HG02642 (cell line): ENCODE data around the gene CLEC18C.
"Not testable (repeated sequence)": the region's sequence is repeated elsewhere in the genome, so short reads cannot be mapped to it uniquely, and the experiment has no call there.

Experiments
- ATAC-seq: cut with Tn5 transposase; IDR thresholded peaks from one replicate; pipeline ENCODE4 v1.9.1; 2021; ENCODE audit warnings: mild to moderate bottlenecking; ENCODE audit not compliant: unreplicated experiment, poor library complexity

The CLEC18C gene

DNA sequence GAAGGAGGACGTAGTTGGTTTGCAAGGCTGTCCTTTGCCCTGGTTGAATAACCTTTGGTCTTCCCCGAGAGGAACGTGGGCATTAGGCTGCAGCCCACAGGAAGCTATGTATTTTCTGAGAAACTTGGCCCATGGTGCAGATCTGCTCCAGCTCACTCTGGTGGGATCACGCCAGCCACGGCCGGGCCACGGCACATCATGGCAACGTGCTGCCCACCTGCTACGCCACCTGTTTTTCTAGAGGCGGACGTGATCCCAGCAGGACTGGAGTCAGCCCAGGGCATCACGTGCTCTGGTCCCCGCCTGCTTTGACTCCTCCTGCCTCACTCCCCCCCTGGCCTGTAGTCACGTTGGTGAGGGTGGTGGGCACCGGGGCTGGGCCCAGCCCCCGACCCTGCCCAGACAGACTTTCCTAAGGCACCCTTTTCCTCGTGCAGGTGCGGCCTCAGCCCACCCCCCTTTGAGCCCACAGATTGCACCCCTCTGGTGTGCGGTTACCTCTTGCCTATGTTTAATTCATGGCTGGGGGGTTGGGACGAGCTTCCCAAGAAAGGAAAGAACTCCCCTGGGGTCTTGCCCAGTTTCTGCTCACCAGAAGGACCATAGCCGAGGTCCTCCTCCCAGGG lies at the start of gene CLEC18C:
Gene CLEC18C (plus strand): TSS at position 576 of the 626 bp plus-strand sequence. CDS start 492 bp downstream, outside the sequence.
- ATAC-seq: not testable (repeated sequence)

DNA sequence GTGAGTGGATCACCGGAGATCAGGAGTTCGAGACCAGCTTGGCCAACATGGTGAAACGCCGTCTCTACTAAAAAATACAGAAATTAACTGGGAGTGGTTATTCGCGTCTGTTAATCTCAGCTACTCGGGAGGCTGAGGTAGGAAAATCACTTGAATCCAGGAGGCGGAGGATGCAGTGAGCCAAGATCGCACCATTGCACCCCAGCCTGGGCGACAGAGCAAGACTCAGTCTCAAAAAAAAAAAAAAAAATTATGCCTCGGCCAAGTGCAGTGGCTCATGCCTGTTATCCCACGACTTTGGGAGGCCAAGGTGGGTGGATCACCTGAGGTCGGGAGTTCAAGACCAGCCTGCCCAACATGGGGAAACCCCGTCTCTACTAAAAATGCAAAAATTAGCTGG lies 49.8 kb upstream of the CLEC18C start:
- not testable (repeated sequence) for ATAC-seq

DNA sequence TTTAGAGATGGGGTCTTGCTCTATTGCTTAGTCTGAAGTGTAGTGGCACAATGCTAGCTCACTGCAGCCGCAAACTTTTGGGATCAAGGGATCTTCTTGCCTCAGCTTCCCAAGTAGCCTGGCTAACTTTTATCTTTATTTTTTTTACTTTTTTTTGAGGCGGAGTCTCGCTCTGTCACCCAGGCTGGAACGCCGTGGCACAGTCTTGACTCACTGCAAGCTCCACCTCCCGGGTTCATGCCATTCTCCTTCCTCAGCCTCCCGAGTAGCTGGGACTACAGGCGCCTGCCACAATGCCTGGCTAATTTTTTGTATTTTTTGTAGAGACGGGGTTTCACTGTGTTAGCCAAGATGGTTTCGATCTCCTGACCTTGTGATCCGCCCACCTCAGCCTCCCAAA lies 47.4 kb upstream of the CLEC18C start:
- ATAC-seq: not testable (repeated sequence)

DNA sequence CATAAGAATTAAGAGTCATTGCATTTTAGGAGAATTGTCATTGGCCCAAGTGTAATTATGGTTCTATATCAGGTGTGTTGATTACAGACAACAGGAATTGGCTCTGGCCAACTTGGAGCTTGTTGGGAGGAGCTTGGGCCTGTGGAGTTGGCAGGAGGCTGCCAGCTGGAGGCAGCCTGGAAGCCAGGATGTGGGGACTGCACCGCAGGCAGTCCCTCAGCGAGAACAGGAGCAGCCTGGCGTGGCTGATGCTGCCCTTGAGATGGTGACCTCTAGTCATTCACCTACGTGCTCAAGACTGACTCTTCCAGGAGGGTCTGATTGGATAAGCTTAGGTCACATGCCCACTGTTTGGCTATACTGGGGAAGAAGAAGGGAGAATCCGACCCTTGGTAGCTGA lies 45.9 kb upstream of the CLEC18C start:
- not testable (repeated sequence) for ATAC-seq

DNA sequence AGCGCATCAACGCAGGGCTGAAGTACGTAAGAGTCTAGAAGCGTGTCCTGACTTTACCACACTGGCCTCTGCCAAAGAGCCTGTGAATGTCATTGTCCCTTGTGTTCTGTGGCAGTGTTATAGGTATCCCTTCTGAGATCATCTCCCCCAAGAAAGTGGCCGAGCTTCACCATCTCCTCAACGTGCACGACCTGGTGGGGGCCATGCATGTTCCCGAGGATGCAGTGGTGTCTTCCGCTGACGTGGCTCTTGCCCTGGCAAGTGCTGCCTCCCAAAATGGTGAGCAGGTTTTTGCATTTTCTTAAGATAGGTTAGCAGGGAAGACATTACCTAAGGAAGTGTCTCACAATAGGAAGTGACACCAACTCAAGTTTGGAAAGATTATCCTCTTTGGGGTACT lies 44.7 kb upstream of the CLEC18C start:
- not testable (repeated sequence) for ATAC-seq

DNA sequence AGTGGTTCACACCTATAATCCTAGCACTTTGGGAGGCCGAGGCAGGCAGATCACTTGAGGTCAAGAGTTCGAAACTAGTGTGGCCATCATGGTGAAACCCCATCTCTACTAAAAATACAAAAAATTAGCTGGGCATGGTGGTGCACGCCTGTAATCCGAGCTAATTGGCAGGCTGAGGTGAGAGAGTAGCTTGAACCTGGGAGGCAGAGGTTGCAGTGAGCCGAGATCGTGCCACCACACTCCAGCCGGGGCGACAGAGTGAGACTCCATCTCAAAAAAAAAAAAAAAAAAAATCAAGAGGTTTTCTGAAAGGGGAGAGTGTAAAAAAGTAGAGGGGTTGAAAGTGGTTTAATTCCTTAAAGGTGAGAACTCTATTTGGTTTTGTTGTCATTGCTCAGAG lies 37.8 kb upstream of the CLEC18C start:
- ATAC-seq: not testable (repeated sequence)

DNA sequence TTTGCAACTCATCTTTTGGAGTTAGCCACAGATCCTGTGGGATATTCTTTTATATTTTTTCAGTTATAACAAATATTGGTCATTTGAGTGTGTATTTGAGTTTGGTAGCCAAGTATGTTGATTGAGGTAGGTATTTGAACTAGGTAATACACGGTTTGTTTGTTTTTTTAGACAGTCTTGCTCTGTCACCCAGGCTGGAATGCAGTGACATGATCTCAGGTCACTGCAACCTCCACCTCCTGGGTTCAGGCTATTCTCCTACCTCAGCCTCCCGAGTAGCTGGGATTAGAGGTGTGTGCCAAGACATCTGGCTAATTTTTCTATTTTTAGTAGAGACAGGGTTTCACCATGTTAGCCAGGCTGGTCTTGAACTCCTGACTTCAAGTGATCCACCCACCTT lies 37.0 kb upstream of the CLEC18C start:
- not testable (repeated sequence) for ATAC-seq

DNA sequence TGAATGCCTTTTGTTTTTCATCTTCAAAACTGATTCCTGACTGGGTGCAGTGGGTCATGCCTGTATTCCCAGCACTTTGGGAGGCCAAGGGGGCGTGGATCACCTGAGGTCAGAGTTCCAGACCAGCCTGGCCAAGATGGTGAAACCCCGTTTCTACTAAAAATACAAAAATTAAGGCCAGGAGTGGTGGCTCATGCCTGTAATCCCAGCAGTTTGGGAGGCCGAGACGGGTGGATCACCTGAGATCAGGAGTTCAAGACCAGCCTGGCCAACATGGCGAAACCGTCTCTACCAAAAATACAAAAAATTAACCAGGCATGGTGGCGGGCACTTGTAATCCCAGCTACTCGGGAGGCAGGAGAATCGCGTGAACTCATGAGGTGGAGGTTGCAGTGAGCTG lies 30.8 kb upstream of the CLEC18C start:
- not testable (repeated sequence) for ATAC-seq

DNA sequence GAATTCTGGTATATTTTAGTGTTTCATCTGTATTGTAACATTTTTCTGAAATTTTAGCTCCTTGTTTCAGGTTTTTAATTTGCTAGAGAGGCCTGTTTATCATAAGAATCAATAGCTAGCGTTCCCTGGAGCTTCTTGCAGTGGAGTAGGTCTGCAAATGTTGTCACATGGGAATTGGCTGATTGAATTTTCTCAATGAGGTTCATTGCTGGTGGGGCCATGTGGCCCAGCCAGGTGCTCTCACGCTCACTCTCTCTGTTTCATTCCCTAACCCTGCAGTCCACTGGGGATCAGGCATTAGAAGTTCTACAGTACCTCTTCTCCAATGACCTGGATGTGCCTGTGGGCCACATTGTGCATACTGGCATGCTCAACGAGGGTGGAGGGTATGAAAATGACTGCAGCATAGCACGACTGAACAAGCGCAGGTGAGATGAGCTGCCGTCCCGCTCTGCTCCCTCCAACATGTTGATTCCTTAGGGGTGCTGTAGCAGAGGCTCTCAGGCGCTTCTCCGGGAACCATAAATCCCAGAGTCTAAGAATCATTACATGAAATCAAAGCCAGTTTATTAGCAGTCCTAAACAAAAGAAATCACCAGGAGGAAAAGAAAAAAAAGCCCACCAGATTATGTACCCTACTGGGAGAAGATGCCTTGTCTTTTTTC lies 30.2 kb upstream of the CLEC18C start:
- ATAC-seq: not testable (repeated sequence)

DNA sequence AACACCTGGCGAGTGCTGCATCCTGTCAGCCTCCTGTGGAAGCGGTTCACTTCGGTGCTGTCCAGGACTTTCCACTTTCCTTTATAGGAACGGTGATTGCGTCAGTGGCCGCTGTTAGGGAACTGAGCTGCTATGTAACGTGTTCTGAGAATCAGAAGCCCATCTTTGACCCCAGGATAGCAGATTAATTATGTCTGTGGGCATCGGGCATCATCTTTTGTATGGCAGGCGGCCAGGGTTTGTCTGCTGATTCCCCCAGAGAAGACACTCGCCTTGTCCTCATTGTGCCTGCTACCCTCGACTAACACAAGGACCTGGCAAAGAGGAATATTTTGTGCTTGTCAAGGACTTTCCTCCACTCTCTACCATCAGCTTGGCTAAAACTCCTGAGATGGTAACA lies 25.7 kb upstream of the CLEC18C start:
- not testable (repeated sequence) for ATAC-seq

DNA sequence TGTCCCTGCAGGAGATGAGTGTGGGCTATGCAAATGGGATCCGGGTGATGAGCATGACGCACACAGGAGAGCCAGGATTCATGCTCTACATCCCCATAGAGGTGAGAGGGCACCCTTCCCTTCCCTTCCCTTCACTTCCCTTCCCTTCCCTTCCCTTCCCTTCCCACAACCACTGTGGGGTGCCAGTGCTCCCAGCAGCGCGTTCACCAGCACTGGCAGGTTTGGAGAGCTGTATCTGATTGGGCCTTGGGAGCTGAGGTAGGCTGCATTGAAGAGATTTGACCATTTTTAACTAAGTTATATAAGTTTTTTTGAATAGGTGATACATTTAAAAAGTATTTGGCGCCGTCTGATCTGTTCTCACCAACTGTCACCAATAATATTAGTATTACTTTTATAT lies 25.1 kb upstream of the CLEC18C start:
- ATAC-seq: not testable (repeated sequence)

DNA sequence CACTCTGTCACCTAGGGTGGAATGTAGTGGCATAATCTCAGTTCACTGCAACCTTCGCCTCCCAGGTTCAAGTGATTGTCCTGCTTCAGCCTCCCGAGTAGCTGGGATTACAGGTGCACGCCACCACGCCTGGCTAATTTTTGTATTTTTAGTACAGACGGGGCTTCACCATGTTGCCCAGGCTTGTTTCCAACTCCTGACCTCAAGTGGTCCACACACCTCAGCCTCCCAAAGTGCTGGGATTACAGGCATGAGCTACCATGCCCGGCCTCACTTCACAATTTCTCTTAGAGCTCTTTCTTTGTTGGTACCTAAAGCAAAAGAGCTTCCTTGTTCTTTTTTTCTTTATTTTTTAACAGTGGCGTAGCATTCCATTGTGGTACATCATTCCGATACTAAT lies 24.3 kb upstream of the CLEC18C start:
- not testable (repeated sequence) for ATAC-seq

DNA sequence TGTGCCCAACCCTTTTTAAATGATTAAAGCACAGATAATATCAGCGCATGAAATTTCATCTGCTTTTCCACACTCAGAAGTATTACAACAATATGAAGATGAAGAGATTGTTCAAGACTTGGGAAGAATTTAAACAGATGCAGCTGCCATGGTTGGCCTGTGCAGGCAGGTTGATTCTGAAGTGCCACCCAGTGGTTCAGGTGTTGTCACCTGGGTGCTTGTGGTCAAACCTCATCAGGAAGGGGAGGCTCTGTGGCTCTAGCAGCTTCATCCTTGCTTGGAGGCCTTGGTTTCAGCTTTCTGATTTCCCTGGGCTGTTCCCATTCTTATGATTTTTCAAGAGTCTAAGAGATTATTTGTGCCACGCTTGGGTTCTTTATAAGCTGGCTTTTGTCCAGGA lies 22.2 kb upstream of the CLEC18C start:
- ATAC-seq: no peak

DNA sequence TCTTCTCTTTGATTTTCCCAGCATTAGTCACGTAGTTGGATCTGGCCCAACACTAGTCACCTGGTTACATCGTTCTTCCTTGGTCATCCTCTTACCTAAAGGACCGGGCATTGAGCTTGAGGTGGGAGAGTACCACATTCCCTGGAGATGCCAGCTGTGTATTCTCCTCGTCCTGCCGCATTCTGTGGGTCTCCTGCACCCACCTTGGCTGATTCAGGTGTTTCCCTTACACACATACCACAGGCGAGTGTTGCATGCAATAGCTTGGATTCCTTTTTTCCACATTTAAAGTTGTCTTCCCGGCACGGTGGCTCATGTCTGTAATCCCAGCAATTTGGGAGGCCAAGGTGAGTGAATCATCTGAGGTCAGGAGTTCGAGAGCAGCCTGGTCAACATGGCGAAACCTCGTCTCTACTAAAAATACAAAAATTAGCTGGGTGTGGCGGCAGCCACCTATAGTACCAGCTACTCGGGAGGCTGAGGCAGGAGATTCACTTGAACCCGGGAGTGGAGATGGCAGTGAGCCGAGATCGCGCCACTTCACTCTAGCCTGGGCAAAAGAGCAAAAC lies 21.6 kb upstream of the CLEC18C start:
- ATAC-seq: no peak

DNA sequence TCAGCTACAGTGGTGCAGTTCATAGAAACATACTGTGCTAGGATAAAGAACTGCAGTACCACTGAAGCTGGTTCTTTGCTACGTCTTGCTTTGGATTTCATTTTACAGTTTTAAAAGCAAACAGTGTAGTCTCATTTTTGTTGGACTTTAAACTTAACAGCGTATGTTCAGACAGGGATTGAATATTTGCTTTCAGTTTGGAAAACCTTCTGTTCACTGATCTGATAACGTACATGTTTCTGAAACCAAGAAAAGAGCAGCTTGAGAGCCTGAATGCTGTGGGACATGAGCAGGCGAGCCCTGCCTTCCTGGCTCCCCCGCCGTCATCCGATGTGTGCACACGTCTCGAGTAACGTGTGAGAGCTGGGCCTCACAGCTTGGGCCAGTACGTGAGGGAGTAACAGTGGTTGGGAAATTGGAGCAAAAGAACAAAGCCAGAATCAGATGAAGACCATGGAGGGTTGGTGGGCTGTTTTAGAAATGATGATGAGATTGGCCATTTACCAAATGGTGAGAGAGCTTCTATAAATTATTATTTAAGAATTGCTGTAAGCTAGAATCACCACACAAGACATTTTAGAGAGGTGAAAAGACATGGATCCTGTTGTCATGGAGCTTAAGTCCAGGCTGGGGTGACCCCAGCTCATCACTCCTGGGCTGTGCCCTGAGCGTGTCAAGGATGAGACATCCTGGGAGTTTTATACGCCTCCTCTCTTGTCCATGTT lies 20.8 kb upstream of the CLEC18C start:
- ATAC-seq: no peak

DNA sequence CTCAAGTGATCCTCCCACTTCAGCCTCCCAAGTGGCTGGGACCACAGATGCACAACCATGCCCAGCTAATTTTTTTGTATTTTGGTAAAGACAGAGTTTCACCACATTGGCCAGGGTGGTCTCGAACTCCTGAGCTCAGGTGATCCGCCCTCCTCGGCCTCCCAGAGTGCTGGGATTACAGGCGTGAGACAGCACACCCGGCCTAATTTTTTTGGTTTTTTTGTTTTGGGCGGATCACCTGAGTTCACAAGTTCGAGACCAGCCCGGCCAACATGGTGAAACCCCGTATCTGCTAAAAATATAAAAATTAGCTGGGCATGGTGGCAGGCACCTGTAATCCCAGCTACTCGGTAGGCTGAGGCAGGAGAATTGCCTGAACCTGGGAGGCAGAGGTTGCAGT lies 18.9 kb upstream of the CLEC18C start:
- not testable (repeated sequence) for ATAC-seq

DNA sequence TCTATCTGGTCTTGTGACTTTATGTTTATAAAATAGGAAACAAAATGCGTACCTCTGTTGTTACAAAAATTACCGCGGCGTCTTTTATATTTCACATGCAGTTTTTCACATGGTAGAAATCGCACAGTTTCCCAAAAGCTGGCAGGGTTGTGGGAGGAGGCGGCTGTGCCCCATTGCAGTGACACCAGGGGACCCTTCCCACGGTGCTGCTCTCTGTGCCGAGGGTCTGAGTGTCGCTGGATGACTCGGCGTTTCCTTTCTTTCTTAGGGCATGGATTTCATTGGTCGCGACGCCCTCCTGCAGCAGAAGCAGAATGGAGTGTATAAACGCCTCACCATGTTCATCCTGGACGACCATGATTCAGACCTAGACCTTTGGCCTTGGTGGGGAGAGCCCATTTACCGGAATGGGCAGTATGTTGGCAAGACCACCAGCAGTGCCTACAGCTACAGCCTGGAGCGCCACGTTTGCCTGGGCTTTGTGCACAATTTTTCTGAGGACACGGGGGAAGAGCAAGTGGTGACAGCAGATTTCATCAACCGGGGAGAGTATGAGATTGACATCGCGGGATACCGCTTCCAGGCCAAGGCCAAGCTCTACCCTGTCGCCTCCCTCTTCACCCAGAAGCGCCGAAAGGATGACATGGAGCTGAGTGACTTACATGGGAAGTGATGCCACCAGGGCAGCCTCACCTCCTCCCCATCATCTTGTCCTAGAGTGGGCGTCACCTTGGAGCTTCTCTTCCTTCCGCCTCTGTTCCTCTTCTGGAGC lies 17.2 kb upstream of the CLEC18C start:
- ATAC-seq: no peak

DNA sequence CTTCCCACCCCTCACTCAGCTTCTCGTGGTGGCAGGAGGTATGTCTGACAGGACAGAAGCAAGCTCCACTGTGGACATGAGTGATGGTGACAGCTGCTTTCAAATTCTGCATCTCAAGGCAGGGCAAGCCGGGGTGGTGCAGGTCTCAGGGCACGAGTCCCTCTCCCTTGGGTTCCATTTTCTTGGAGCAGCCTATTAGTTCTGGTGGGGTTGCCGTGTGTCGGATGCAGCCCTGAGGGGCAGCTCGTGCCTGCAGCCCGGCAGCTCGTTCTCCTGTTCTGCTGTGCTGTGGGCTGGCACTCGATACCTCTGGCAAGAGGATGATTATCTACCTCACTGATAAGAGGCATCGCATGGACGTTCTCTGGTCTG lies 16.5 kb upstream of the CLEC18C start:
- ATAC-seq: no peak

DNA sequence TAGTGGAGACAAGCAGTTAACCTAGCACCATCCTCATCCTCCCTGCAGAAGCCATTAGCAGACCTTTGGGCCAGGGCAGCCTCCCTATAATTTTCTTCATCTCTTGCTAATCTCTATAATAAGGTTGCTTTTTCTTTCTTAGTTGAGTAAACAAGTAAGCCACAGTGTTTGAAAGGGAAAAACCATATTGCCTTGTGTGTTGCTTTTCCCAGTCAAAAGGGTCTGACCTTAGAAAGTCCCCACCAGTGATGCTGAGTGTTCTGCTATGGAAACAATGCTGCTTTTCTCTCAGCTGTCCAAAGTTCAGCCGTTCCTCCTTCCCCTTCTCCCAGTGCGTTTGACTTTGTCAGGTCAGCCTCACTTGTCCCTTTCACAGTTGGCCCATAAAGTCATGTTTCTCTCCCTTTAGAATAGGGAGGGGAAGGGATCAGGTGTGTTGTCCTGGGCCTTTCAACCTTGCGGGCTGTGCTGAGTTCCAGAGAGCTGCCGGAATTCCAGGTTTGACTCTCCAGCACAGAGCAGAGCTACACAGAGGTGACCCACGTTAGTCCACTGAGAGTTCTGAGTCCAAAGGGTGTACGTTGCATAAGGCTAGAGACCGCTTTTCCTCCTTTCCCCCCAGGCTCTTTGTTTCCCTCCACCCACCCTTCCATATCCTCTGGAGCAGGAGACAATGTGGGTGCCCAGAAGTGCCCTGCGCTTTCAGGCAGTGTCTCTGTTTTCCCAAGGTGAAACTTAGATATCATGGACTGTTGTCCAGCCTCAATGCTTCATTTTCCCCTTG lies 15.9 kb upstream of the CLEC18C start:
- no peak for ATAC-seq
